ENCODE results near the gene FXN. TPM values are rescaled to one million over a fixed set of nuclear protein-coding genes. Genes with fewer than 3 reads are reported as not detected.

Gene FXN
- total RNA-seq, 2 donors from 2014 or later: 10.5 to 24.6 TPM

DNA sequence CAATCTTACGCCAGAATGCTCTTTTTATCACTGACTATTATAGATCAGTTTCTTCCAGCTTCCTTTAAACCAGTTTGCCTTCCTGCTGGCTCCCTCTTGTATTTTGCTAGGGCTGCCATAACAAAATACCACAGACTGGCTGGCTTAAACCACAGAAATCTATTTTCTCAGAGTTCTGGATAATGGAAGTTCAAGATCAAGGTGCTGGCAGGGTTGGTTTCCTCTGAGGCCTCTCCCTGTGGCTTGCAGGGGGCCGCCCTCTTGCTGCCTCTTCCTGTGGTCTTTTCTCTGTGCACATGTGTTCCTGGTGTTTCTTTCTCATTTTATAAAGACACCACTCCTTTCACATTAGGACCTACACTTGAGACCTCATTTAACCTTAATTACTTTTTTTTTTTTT lies 6.8 kb upstream of the FXN start:
- TF ChIP-seq CTCF (IDR thresholded peaks at IDR 0.05): no peak
- Histone ChIP-seq H3K27ac (no peak overlapping the region), H3K9me3 (peaks cover 0 to 6% of the 10 kb centered on the region in 2 donors), H3K4me3 (no peak overlapping the region), H3K36me3 (no peaks in the 10 kb centered on the region), H3K4me1 (no peaks in the 10 kb centered on the region), H3K27me3 (no peaks in the 10 kb centered on the region)
- no peak for DNase-seq (ENCODE audit: low spot score)

DNA sequence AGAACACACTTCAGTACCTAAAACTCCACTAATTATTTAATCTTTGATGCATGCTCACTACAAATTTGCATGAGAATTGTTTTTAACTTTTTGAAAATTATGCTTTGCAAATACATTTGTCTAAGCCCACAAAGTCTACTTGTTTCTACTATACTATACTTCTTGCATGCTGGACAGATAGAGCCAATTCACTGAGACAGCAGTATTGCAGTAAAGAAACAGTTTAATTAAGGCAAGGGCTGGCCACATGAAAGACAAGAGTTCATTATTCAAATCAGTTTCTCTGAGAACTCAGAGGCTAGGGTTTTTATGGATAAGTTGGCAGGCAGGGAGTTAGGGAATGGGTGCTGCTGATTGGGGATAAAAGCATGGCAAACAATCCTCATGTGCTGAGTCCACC lies 6.0 kb upstream of the FXN start:
- no peak overlapping the region for H3K4me3 ChIP-seq
- DNase-seq (ENCODE audit: low spot score): no peak
- no peak for TF ChIP-seq CTCF (IDR thresholded peaks at IDR 0.05)
- no peaks in the 10 kb centered on the region for H3K27me3 ChIP-seq
- peaks cover 0 to 6% of the 10 kb centered on the region in 2 donors for H3K9me3 ChIP-seq
- no peaks in the 10 kb centered on the region for H3K36me3 ChIP-seq
- no peaks in the 10 kb centered on the region for H3K4me1 ChIP-seq
- no peak overlapping the region for H3K27ac ChIP-seq

GRCh38 chr9:69030851-69031645 lies 4.5 kb upstream of the FXN start:
- Histone ChIP-seq H3K27me3 (no peaks in the 10 kb centered on the region), H3K27ac (no peak overlapping the region), H3K9me3 (peaks cover 0 to 6% of the 10 kb centered on the region in 2 donors), H3K4me3 (no peak overlapping the region), H3K4me1 (peaks cover 0 to 5% of the 10 kb centered on the region in 2 donors), H3K36me3 (no peaks in the 10 kb centered on the region)
- DNase-seq (ENCODE audit: low spot score): no peak
- TF ChIP-seq CTCF (IDR thresholded peaks at IDR 0.05): no peak

DNA sequence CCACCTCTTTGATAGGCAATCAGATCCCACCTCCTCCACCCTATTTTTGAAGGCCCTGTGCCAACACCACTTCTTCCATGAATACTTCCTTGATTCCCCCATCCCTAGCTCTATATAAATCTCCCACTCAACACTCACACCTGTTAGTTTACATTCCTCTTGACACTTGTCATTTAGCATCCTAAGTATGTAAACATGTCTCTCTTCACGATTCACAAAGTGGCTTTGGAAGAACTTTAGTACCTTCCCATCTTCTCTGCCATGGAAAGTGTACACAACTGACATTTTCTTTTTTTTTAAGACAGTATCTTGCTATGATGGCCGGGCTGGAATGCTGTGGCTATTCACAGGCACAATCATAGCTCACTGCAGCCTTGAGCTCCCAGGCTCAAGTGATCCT lies 1.5 kb upstream of the FXN start:
- H3K4me3 ChIP-seq: no peak overlapping the region
- peaks cover 0 to 6% of the 10 kb centered on the region in 2 donors for H3K9me3 ChIP-seq
- no peaks in the 10 kb centered on the region for H3K27me3 ChIP-seq
- H3K36me3 ChIP-seq: no peaks in the 10 kb centered on the region
- H3K4me1 ChIP-seq: peaks cover 0 to 12% of the 10 kb centered on the region in 2 donors
- no peak overlapping the region for H3K27ac ChIP-seq
- TF ChIP-seq CTCF (IDR thresholded peaks at IDR 0.05): no peak
- no peak for DNase-seq (ENCODE audit: low spot score)

GRCh38 chr9:69036309-69036708 lies 757 bp downstream of the FXN start:
- H3K27me3 ChIP-seq: no peaks in the 10 kb centered on the region
- peak overlapping the region; percentile 67 to 86 for H3K27ac ChIP-seq
- no peak for DNase-seq (ENCODE audit: low spot score)
- peak overlapping the region; percentile 64 to 65 for H3K4me3 ChIP-seq
- H3K9me3 ChIP-seq: no peaks in the 10 kb centered on the region
- peaks cover 0 to 12% of the 10 kb centered on the region in 2 donors for H3K4me1 ChIP-seq
- H3K36me3 ChIP-seq: no peaks in the 10 kb centered on the region
- TF ChIP-seq CTCF (IDR thresholded peaks at IDR 0.05): no peak

DNA sequence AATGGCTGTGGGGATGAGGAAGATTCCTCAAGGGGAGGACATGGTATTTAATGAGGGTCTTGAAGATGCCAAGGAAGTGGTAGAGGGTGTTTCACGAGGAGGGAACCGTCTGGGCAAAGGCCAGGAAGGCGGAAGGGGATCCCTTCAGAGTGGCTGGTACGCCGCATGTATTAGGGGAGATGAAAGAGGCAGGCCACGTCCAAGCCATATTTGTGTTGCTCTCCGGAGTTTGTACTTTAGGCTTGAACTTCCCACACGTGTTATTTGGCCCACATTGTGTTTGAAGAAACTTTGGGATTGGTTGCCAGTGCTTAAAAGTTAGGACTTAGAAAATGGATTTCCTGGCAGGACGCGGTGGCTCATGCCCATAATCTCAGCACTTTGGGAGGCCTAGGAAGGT lies 1.2 kb downstream of the FXN start:
- Histone ChIP-seq H3K4me1 (peaks cover 0 to 12% of the 10 kb centered on the region in 2 donors), H3K4me3 (peak overlapping the region; percentile 64 to 65), H3K27ac (peak overlapping the region; percentile 67 to 86), H3K36me3 (no peaks in the 10 kb centered on the region), H3K9me3 (no peaks in the 10 kb centered on the region), H3K27me3 (no peaks in the 10 kb centered on the region)
- no peak for DNase-seq (ENCODE audit: low spot score)
- no peak for TF ChIP-seq CTCF (IDR thresholded peaks at IDR 0.05)

Measured in right atrium auricular region (tissue), 2 donors.